Stimulated activated memory B cell treated with anti-CD40 and anti-IgM and Interleukin-4, amounts not matched to agents 10 μg/mL and 1 μg/mL and 100 μg/mL, for 72 hours (primary cell): ENCODE results near the gene IFNLR1.

Source experiments
- ATAC-seq: fragments of 150-1000 bp; cut with Tn5 transposase; 2 replicates; pipeline ENCODE4 v1.10.0; 2021
- H3K27ac Mint-ChIP-seq: one replicate; pipeline ENCODE4 v1.8.0; 2022; ENCODE audit warnings: mild to moderate bottlenecking, mixed read lengths
- H3K27me3 Mint-ChIP-seq: one replicate; pipeline ENCODE4 v1.8.0; 2022; ENCODE audit warnings: mixed read lengths
- H3K36me3 Mint-ChIP-seq: one replicate; pipeline ENCODE4 v1.8.0; 2022; ENCODE audit warnings: mixed read lengths
- H3K4me1 Mint-ChIP-seq: one replicate; pipeline ENCODE4 v1.8.0; 2022; ENCODE audit warnings: mixed read lengths
- H3K4me3 Mint-ChIP-seq: one replicate; pipeline ENCODE4 v1.8.0; 2022; ENCODE audit warnings: mild to moderate bottlenecking, moderate library complexity, mixed read lengths
- H3K9me3 Mint-ChIP-seq: one replicate; pipeline ENCODE4 v1.8.0; 2022; ENCODE audit warnings: mixed read lengths

IFNLR1 gene

DNA sequence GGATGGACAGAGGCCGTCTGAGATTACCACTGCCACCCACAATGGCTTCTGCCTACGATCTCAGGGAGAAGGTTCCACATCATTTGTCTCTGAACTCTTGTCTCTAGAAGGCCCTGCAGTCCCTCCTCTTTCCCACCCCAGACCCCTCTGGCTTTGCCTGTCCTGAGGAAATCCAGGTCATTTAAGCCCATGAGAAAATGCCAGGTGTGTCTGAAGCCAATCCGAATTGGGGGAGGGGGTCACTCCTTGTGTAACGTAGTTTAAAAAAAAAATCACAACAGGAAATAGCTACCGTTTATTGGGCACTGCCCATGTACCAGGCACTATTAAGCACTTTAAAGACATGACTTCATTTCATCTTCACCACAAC, 67.6 kb downstream of the IFNLR1 start:
- H3K4me3 Mint-ChIP-seq, result no peak overlapping the region
- no peak for ATAC-seq
- H3K36me3 Mint-ChIP-seq, result no peaks in the 10 kb centered on the region
- H3K27me3 Mint-ChIP-seq, result peaks cover 63% of the 10 kb centered on the region
- H3K4me1 Mint-ChIP-seq, result no peaks in the 10 kb centered on the region
- no peaks in the 10 kb centered on the region for H3K9me3 Mint-ChIP-seq
- no peak overlapping the region for H3K27ac Mint-ChIP-seq

DNA sequence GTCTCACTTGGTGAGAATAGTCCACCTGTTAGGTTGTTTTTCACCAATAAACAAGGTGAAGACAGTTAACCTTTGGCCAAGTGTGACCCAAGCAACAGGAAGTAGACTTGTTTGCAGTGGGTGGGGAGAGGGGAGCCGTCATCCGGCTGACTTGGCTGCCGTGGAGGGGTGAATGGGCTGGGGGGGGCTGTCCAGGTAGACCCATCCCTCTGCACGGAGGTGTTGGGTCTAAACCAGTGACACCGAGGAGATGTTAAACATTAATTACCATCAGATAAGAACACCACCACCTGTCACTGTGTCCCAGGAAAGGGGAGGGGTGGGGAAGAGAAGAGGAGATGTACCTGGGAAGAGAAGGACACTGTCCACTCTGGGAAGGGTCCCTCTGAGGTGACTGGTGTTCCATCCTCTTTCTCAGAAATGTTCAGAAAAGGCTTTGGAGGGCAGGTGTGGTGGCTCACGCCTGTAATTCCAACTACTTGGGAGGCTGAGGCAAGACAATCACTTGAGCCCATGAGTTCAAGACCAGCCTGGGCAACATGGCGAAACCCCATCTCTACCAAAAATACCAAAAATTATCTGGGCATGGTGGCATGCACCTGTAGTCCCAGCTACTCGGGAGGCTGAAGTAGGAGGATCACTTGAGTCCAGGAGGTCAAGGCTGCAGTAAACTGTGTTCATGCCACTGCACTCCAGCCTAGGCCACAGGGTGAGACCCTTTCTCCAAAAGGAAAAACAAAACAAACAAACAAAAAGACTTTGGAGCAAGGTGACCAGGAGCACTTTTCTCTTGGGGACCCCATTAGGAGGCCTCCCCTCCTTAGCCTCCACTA, 68.5 kb downstream of the IFNLR1 start:
- H3K4me3 Mint-ChIP-seq, result no peak overlapping the region
- ATAC-seq, result no peak
- H3K9me3 Mint-ChIP-seq, result no peaks in the 10 kb centered on the region
- H3K36me3 Mint-ChIP-seq, result no peaks in the 10 kb centered on the region
- H3K27ac Mint-ChIP-seq, result no peak overlapping the region
- no peaks in the 10 kb centered on the region for H3K4me1 Mint-ChIP-seq
- H3K27me3 Mint-ChIP-seq, result peaks cover 71% of the 10 kb centered on the region

DNA sequence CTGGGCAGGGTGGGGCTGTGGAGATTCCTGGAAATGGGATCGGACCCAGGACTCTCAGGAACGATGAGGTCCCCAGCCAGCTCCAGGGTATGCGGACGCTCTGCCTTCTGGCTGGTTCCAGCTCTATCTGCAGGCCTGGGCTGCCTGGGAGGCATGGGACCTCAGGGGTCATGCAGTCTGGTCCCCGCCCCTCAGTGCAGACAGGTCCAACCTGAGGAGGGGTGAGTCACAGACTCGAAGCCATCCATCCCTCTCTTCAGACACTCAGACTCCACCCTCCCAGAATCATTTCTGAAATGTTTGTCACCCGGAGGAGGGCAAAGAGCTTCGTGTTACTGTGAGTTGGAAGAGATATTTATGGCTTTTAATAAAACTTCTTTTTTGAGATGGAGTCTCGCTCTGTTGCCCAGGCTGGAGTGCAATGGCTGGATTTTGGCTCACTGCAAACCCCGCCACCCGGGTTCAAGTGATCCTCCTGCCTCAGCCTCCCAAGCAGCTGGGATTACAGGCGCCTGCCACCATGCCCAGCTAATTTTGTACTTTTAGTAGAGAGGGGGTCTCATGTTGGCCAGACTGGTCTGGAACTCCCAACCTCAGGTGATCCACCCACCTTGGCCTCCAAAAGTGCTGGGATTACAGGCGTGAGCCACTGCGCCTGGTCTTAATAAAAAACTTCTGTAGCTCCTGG, 69.2 kb downstream of the IFNLR1 start:
- Mint-ChIP-seq H3K27me3 (peaks cover 74% of the 10 kb centered on the region), H3K4me1 (no peaks in the 10 kb centered on the region), H3K36me3 (no peaks in the 10 kb centered on the region), H3K27ac (no peak overlapping the region), H3K9me3 (no peaks in the 10 kb centered on the region), H3K4me3 (no peak overlapping the region)
- no peak for ATAC-seq

DNA sequence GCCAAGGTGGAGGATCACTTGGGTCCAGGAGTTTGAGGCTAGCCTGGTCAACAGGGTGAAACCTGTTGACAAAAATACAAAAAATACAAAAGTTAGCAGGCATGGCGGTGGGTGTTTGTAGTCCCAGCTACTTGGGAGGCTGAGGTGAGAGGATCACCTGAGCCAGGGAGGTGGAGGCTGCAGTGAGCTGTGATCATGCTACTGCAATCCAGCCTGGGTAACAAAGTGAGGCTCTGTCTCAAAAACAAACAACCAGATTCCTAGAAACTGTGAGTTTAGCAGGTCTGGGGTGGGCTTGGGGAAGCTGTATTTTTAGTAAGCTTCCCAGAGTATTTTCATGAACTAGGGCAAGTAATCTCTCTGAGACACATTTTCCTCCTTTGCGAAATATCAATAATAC, 70.0 kb downstream of the IFNLR1 start:
- no peak for ATAC-seq
- Mint-ChIP-seq H3K9me3 (no peaks in the 10 kb centered on the region), H3K4me1 (peaks cover 5% of the 10 kb centered on the region), H3K27me3 (peaks cover 77% of the 10 kb centered on the region), H3K27ac (no peak overlapping the region), H3K36me3 (no peaks in the 10 kb centered on the region), H3K4me3 (no peak overlapping the region)

DNA sequence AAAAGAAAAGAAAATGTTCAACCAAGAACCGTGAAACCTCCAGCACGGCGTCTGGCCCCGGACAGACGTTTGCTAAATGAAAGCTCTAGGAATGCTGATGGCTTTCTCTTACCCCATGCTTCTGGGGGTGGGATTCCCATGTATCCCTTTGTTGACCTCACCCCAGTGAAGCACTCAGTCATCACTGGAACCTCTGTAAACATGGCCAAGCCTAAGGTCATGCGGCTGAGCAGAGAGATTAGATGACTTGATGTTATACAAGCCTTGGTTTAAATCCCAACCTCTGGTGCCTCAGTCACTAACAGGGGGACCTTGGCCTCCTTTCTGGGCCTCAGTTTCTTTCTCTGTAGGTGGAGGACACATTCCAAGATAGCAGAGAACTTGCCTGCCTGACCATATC, 72.3 kb downstream of the IFNLR1 start:
- Mint-ChIP-seq H3K9me3 (no peaks in the 10 kb centered on the region), H3K27me3 (peaks cover 77% of the 10 kb centered on the region), H3K4me1 (peaks cover 11% of the 10 kb centered on the region), H3K27ac (no peak overlapping the region), H3K36me3 (no peaks in the 10 kb centered on the region), H3K4me3 (no peak overlapping the region)
- no peak for ATAC-seq

DNA sequence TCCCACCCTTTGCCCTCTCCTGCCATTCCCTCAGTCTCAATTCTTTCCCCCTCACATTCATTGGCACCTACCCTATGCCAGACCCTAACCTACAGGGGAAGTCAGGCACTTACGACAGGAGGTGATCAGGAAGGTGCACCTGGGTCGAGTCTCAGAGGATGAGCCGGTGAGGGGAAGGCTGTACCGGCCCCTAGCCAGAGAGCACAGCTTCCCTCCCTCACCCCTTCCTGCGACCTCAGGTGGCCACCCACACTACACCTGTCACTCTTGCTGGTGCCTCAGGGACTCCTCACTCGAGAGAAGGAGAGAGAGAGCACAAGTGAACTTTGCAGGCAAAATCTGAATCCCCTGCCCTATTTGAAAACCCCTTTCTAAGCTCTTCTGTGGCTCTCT, 73.5 kb downstream of the IFNLR1 start:
- peaks cover 68% of the 10 kb centered on the region for H3K27me3 Mint-ChIP-seq
- no peaks in the 10 kb centered on the region for H3K9me3 Mint-ChIP-seq
- H3K36me3 Mint-ChIP-seq, result no peaks in the 10 kb centered on the region
- H3K27ac Mint-ChIP-seq, result no peak overlapping the region
- peaks cover 11% of the 10 kb centered on the region for H3K4me1 Mint-ChIP-seq
- no peak overlapping the region for H3K4me3 Mint-ChIP-seq
- no peak for ATAC-seq

DNA sequence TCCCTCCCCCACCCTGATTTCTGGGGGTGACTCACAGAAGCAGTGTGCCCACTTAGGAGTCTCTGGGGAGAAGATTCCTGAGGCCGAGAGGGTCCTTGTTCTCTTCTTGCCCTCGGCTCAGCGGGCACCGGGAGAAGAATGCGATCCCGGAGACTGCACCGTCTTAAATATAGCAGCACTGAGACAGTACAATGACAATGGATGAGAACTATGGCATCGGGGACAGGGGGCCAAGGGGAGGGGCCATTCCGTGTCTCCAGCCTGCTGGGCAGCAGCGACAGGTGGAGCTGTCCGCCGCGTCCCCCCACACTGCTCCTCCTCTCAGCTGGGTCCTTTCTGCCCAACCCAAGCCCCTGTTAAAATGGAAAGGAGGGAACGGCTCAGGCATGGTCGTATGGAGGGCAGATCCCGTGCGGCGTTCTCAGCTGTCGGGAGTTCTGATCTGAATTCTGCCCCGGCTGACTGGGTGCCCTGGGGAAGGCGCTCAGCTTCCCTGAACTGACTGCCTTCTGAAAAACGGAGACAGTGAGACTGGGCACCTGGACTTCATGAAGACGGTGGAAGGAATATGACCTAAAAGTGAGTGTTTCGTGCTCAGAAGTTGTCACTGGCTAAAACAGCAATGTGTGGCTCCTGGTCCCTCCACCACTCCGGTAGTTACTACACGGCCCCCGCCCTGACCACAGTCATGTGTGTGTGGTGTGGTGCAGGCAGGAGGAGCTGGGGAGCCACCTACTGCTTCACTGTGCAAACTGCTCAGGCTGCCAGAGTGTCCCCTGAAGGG, 74.9 kb downstream of the IFNLR1 start, which contains the start of gene MYOM3:
MYOM3 (minus strand) TSS at position 140 of the 784 bp plus-strand sequence. CDS start 3,499 bp downstream, outside the sequence.
- Mint-ChIP-seq H3K27me3 (peaks cover 54% of the 10 kb centered on the region), H3K36me3 (no peaks in the 10 kb centered on the region), H3K4me1 (peaks cover 11% of the 10 kb centered on the region), H3K4me3 (peak within 1 kb of the TSS; percentile 3), H3K27ac (no peak within 1 kb of the TSS), H3K9me3 (no peaks in the 10 kb centered on the region)
- ATAC-seq, result peak; percentile 81

DNA sequence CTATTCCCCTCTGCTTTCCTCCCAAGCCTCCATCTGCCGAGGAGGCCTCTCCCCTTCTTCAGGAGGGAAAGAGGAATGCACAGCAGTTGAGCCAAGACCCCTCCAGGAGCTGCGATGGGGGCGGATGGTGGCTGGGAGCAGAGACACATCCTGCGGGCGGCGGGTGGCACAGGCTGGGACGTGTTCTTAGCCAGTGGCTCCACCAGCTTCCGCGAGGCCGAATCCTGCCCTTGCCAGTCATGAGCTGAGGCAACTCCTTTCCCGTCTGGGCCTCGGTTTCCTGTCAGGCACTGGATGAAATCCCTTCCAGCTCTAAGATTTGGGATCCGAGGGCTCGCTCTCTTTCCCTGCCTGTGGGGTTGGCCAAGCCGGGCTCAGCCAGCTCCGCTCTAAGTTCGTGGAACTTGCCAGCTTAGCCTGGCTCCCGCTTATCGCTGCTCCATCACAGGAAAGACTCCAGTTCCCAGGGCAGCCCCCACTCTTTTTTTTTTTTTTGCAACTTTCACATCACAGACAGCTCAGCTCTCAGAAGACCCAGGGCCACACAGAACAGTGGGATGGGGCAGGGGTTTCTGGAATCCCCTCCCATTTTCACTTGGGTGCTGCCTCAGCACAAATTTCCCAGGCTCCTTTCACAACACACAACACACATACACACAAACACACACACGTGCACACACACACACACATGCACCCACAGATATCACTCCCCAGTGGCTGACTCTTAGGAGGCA, 75.7 kb downstream of the IFNLR1 start:
- no peaks in the 10 kb centered on the region for H3K36me3 Mint-ChIP-seq
- H3K27ac Mint-ChIP-seq, result no peak overlapping the region
- ATAC-seq, result no peak
- H3K4me3 Mint-ChIP-seq, result no peak overlapping the region
- H3K27me3 Mint-ChIP-seq, result peaks cover 46% of the 10 kb centered on the region
- peaks cover 11% of the 10 kb centered on the region for H3K4me1 Mint-ChIP-seq
- H3K9me3 Mint-ChIP-seq, result no peaks in the 10 kb centered on the region

DNA sequence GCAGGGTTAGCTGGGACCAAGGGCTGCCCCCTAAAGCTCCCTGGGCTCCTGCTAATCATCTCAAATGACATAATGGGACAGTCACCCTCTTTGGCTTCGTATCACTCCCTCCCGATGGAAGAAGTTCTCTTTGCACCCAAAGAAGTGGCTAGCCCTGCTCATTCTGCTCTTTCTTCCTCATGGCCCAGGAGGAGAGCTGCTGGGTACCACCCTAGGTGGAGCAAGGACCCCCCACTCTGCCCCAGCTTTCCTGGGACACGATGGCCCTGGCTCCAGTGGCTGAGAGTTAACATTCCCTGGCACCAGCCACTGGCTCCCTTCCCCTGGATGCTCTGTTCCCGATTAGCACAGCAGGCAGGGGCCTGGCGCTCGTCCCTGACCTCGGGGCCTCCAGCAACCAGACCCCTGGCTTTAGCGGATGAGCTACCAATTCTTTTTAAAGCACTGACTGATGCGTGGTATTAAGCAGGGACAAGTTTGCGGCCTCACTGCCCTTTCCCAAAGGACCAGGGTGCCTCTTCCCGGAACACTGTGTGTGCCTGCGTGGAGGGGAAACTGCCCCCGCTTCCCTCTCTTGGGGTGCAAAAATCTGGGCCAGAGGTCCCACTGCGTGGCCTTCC, 76.3 kb downstream of the IFNLR1 start:
- Mint-ChIP-seq H3K36me3 (no peaks in the 10 kb centered on the region), H3K4me1 (peaks cover 11% of the 10 kb centered on the region), H3K9me3 (no peaks in the 10 kb centered on the region), H3K4me3 (no peak overlapping the region), H3K27ac (no peak overlapping the region), H3K27me3 (peaks cover 40% of the 10 kb centered on the region)
- no peak for ATAC-seq

DNA sequence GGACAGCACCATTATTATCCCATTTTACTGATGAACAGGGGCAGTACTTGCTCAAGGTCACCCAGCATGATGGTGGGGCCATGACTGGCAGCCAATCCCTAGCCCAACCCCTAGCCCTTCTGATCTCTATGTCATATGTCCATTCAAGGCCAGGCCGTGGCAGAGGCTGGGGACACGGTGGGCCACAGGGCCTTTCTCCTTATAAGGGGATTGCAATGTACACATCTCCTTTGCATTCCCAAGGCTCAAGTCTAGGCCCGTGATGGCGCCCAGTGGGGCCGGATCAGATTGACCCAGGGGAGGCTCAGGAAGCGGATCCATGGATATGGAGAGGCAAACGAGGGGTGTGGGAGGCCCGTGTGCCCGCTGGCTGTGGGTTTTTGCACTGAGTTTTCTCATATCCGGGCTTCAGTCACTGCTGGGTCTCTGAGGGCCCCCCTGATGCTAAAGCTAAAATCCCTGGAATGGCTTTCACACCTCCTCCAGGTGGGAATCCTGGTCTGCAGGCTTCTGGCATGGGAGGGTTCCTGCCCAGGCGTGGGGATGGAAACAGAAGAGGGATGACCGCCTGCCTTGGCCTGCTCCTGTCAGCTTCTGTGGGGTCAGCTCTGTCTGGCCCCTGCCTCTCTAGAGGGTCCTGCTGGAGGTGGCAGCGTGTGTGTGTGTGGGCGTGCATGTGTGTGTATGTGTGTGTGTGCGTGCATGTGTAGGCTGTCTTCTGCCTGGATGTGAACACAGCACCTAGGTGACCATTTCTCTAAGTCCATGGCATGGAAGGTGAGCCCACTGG, 77.2 kb downstream of the IFNLR1 start:
- peaks cover 11% of the 10 kb centered on the region for H3K4me1 Mint-ChIP-seq
- no peaks in the 10 kb centered on the region for H3K9me3 Mint-ChIP-seq
- no peaks in the 10 kb centered on the region for H3K36me3 Mint-ChIP-seq
- H3K27me3 Mint-ChIP-seq, result peaks cover 40% of the 10 kb centered on the region
- H3K4me3 Mint-ChIP-seq, result no peak overlapping the region
- ATAC-seq, result no peak
- no peak overlapping the region for H3K27ac Mint-ChIP-seq

DNA sequence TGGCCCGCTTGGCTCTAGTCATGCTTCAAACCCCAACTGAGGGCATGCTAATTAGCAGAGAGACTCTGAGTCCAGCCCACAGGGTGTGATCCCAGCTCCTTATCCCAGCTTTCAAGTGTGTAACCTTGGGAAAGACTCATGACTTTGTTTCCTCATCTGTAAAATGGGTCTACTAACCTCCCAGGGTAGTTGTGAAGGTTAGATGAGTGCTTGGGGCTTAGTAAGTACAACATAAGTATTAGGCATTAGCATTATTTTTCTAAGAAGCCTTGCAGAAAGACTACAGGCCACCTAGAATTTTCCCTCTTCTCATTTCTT, 78.0 kb downstream of the IFNLR1 start:
- Mint-ChIP-seq H3K27me3 (peaks cover 34% of the 10 kb centered on the region), H3K36me3 (no peaks in the 10 kb centered on the region), H3K27ac (no peak overlapping the region), H3K4me1 (peaks cover 11% of the 10 kb centered on the region), H3K9me3 (no peaks in the 10 kb centered on the region), H3K4me3 (no peak overlapping the region)
- ATAC-seq, result no peak

DNA sequence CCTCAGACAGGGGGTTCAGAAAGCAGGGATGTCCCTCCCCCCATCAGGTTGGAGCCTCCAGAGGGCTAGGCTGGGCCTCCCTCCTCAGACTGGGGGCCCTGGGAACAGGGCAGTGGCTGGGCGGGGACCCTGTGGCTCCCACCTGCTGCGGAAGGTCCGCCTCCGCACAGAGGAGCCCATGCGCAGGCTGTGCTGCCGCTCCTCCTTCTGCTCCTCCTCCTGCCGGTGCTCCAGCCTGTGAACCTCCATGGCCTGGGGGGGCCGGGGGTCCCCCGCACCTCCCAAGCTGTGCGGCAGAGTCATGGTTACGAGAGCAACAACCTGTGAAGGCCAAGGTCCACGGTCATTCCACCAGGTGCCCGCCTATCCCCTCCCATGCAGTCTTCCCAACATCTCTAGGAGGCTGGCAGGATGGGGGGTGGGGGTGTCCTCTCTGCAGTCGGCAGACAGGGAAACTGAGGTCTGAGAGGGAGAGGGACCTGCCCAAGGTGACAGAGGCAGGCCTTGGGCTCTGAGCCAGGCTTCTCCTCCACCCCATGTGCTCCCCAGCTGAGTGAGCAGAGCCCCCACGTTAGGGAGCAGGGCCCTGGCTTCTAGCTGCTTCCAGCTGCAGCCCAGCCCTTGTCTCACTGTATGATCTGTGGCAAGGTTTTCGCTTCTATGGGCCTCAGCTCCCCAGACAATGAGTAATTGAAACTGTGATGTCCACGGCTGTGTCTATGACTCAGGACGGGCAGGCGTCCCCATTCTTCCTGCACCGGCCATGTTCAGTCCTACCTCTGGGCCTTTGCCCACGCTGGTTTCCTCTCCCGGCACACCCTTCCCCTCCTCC, 78.5 kb downstream of the IFNLR1 start:
- ATAC-seq, result no peak
- no peaks in the 10 kb centered on the region for H3K9me3 Mint-ChIP-seq
- no peaks in the 10 kb centered on the region for H3K36me3 Mint-ChIP-seq
- no peak overlapping the region for H3K27ac Mint-ChIP-seq
- H3K27me3 Mint-ChIP-seq, result peaks cover 28% of the 10 kb centered on the region
- H3K4me3 Mint-ChIP-seq, result no peak overlapping the region
- H3K4me1 Mint-ChIP-seq, result peaks cover 11% of the 10 kb centered on the region

DNA sequence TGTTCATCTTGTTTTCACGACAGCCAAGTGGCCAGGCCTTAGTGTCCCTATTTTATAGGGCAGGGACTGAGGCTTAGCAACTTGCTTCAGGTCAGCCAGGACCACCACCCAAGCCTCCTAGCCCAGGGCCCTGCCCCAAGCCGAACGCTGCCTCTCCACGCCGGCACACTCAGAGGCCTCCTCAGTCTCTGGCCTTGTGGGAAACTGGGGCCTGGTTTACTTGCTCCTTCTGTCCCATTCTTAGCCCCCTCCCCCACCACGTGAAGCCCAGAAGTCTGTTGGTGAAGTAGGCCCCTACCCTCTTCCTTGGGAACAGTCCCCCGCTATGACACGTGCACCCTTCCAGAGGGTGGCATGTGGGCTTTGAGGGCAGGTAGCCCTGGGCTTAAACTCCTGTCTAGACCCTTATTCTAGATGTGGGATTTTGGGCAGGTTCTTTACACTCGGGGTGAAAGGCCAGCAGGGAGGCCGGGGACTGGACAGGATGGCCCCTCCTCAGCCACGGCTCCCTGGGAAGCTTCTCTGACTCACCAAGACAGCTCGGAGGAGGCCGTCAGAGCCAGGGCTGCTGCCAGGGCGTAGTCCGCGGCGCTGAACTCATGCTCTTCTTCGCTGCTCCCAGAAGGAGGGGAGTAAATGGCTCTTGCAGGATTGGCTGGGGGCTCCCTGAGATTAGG, 79.5 kb downstream of the IFNLR1 start:
- Mint-ChIP-seq H3K4me1 (peaks cover 10% of the 10 kb centered on the region), H3K36me3 (no peaks in the 10 kb centered on the region), H3K4me3 (no peak overlapping the region), H3K9me3 (no peaks in the 10 kb centered on the region), H3K27ac (no peak overlapping the region), H3K27me3 (peaks cover 19% of the 10 kb centered on the region)
- no peak for ATAC-seq
